ENCODE results near the gene GOLGA6L25. TPM values are rescaled to one million over a fixed set of nuclear protein-coding genes. Genes with fewer than 3 reads are reported as not detected.
"Not testable (repeated sequence)": the region's sequence is repeated elsewhere in the genome, so short reads cannot be mapped to it uniquely, and the experiment has no call there.

Gene GOLGA6L25
- not detected for polyA plus RNA-seq (ENCODE audit: insufficient read length)
- long read RNA-seq, donor 1, result 0 reads
- long read RNA-seq, donor 2, result 0 reads
- long read RNA-seq, donor 3, result 0 reads
- long read RNA-seq, donor 4, result 0 reads
- long read RNA-seq, donor 5, result 0 reads
- long read RNA-seq, donor 6, result 0 reads
- long read RNA-seq, donor 7, result 0 reads
- long read RNA-seq, donor 8, result 0 reads

DNA sequence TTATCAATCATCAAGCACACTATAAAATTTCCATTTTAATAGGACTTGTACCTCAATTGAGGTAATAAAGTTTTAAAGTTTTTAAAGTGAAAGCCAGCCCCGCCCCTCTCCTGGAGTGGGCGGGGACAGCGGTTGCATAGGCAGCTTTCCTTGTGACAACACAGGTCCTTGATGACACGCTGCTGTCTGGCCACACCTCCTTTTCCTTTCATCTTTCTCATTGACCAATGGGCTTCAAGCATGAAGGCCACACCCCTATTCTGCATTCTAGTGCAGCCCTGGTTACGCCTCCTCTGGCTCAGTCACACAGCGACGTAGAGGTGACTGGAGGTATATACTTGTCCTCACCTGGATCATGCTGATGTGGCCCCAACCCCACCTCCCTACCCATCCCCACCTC lies at the start of gene GOLGA6L25:
GOLGA6L25 (plus strand) TSS at position 301 of the 400 bp plus-strand sequence; CDS start at position 362, 61 bp downstream.
- not testable (repeated sequence) for DNase-seq

- not testable (repeated sequence) for DNase-seq
Measured at GRCh38 chr15:28508217-28508889, 45.0 kb upstream of the GOLGA6L25 start.

GRCh38 chr15:28514128-28514527 lies 39.2 kb upstream of the GOLGA6L25 start:
- not testable (repeated sequence) for DNase-seq

DNA sequence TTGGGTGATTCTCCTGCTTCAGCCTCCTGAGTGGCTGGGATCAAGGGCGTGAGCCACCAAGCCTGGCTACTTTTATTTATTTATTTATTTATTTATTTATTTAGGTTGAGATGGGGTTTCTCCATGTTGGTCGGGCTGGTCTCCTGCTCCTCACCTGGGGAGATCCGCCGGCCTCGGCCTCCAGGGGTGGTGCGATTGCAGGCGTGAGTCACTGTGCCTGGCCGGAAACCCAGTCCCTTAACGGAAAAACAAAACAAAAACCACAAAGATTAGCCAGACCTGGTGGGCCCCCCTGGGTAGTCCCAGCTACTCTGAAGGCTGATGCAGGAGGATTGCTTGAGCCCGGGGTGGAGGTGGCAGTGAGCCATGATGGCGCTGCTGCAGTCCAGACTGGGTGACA lies 38.2 kb upstream of the GOLGA6L25 start:
- DNase-seq, result not testable (repeated sequence)

- DNase-seq, result not testable (repeated sequence)
Measured at GRCh38 chr15:28532954-28533353, 20.4 kb upstream of the GOLGA6L25 start, which contains the start of gene GOLGA8G. Gene GOLGA8G, minus strand, starts transcription at chr15:28532971. Its CDS starts 62 bp downstream, at chr15:28532909.

GRCh38 chr15:28573351-28573750 lies 20.0 kb downstream of the GOLGA6L25 start:
- not testable (repeated sequence) for DNase-seq

DNA sequence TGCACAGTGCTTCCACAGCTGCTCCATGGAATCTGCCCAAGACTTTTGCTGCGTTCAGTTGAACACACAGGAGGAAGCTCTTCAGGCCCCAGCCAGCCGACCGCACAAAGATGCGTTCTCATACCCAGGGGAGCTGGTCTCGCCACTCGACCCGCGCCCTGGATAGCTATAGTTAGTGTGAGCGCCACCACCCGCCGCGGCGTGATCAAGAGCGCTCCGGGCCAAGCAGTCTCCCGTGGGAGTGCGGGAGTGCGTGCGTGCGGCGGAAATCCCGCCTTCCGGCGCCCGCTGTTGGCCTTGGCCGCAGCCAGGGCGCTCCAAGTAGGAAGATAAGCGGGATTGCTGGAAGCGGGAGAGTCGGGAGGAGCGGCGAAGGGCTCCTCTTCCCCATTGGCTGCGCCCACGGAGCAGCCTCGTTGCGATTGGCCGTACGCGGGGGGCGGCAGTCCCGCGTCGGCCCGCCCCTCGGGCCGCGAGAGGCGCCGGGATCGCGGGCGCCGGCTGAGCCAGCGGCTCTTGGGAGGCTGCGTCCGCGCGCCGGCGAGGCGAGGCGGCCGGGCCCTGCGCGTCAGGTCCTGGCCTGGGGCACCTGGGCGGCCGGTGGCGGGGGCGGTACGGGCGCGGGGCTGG lies 35.7 kb downstream of the GOLGA6L25 start:
- not testable (repeated sequence) for DNase-seq

- DNase-seq, result not testable (repeated sequence)
Measured at GRCh38 chr15:28589769-28590168, 36.4 kb downstream of the GOLGA6L25 start.

GRCh38 chr15:28592395-28592794 lies 39.0 kb downstream of the GOLGA6L25 start:
- DNase-seq, result not testable (repeated sequence)

- not testable (repeated sequence) for DNase-seq
Measured at GRCh38 chr15:28593424-28594129, 40.2 kb downstream of the GOLGA6L25 start.

DNA sequence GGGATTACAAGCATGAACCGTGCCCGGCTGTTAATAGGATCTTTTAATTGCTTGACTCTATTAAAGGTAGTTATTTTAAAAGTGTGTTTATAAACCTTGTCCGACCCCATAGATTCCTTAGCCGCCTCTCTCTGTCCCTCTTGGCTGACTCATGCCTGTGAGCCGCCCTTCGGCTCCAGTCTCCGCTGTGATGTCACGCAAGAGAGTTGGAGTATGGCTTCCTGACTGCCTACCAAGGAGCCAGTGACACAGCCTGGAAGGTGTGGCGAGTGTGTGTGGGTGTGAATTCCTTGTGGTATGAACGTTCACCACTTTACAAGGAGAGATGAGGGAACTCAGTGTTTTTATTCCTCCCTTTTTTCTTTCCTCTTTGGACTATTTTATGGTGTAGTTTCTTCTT lies 44.1 kb downstream of the GOLGA6L25 start:
- not testable (repeated sequence) for DNase-seq

DNA sequence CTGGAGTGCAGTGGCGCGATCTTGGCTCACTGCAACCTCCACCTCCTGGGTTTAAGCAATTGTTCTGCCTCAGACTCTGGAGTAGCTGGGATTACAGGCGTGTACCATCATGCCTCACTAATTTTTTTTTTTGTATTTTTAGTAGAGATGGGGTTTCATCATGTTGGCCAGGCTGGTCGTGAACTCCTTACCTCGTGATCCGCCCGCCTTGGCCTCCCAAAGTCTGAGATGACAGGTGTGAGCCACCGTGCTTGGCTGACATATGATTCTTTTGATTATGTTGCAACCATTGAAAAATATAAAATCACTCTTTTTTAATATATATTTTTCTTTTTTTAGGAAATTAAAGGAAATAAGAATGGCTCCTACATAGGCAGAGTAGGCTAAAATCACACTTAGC lies 44.8 kb downstream of the GOLGA6L25 start:
- DNase-seq, result not testable (repeated sequence)

DNA sequence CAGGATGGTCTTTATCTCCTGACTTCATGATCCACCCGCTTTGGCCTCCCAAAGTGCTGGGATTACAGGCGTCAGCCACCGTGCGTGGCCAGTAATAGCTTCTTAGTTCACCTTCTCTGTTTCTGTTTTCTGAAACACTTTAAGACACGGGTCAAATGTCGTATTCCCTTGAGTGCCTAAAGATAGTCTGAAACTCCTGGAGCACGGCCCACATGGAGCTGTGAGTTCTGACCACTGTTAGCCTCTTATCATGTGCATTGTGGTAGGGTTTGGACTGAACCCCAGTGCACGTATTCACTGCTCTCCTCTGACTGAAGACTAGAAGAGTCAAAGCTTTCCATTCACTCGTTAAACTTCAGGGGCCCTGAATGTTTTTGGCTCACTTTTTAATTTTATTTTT lies 48.8 kb downstream of the GOLGA6L25 start:
- DNase-seq, result not testable (repeated sequence)

Other genes with a start within 250 kb of the GOLGA6L25 start
- gene HERC2, start 231.4 kb upstream of the GOLGA6L25 start, polyA plus RNA-seq (ENCODE audit: insufficient read length), result 66.0 TPM
- gene GOLGA6L24, start 195.5 kb upstream of the GOLGA6L25 start, polyA plus RNA-seq (ENCODE audit: insufficient read length), result not detected
- gene GOLGA8F, start 174.9 kb upstream of the GOLGA6L25 start, polyA plus RNA-seq (ENCODE audit: insufficient read length), result not detected
- 0.08 TPM for gene GOLGA8G, start 20.6 kb upstream of the GOLGA6L25 start, polyA plus RNA-seq (ENCODE audit: insufficient read length)
- gene GOLGA8M, start 158.9 kb downstream of the GOLGA6L25 start, polyA plus RNA-seq (ENCODE audit: insufficient read length), result 4.5 TPM

Measured in left kidney (tissue), 8 donors.